ENCODE data around the gene PPP2R2C.

The PPP2R2C gene

GRCh38 chr4:6347511-6348045 is 124.8 kb downstream of the PPP2R2C start:
- H3K4me1 ChIP-seq = no peaks in the 10 kb centered on the region
- H3K4me3 ChIP-seq (ENCODE audit: low read depth, low read length) = no peak overlapping the region
- TF ChIP-seq, protein P1, sequence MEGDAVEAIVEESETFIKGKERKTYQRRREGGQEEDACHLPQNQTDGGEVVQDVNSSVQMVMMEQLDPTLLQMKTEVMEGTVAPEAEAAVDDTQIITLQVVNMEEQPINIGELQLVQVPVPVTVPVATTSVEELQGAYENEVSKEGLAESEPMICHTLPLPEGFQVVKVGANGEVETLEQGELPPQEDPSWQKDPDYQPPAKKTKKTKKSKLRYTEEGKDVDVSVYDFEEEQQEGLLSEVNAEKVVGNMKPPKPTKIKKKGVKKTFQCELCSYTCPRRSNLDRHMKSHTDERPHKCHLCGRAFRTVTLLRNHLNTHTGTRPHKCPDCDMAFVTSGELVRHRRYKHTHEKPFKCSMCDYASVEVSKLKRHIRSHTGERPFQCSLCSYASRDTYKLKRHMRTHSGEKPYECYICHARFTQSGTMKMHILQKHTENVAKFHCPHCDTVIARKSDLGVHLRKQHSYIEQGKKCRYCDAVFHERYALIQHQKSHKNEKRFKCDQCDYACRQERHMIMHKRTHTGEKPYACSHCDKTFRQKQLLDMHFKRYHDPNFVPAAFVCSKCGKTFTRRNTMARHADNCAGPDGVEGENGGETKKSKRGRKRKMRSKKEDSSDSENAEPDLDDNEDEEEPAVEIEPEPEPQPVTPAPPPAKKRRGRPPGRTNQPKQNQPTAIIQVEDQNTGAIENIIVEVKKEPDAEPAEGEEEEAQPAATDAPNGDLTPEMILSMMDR (IDR thresholded peaks at IDR 0.05) = no peak
- no peak overlapping the region for H3K9ac ChIP-seq
- H3K36me3 ChIP-seq (ENCODE audit: control insufficient read depth, insufficient read depth, low read length) = no peaks in the 10 kb centered on the region
- H3K27me3 ChIP-seq (ENCODE audit: control insufficient read depth, insufficient read depth, low read length) = no peaks in the 10 kb centered on the region
- no peak overlapping the region for H3K27ac ChIP-seq
- H3K9me3 ChIP-seq (ENCODE audit: control insufficient read depth, low read length) = no peaks in the 10 kb centered on the region
- H3K4me2 ChIP-seq (ENCODE audit: low read length) = no peak overlapping the region
- H3K79me2 ChIP-seq = no peaks in the 10 kb centered on the region
- H2AFZ ChIP-seq = no peak overlapping the region

- H3K4me1 ChIP-seq = no peaks in the 10 kb centered on the region
- no peak overlapping the region for H3K4me3 ChIP-seq (ENCODE audit: low read depth, low read length)
- no peaks in the 10 kb centered on the region for H3K27me3 ChIP-seq (ENCODE audit: control insufficient read depth, insufficient read depth, low read length)
- H2AFZ ChIP-seq = no peak overlapping the region
- H3K4me2 ChIP-seq (ENCODE audit: low read length) = no peak overlapping the region
- H3K36me3 ChIP-seq (ENCODE audit: control insufficient read depth, insufficient read depth, low read length) = no peaks in the 10 kb centered on the region
- TF ChIP-seq, protein P1 (IDR thresholded peaks at IDR 0.05) = no peak
- H3K9ac ChIP-seq = no peak overlapping the region
- no peak overlapping the region for H3K27ac ChIP-seq
- no peaks in the 10 kb centered on the region for H3K79me2 ChIP-seq
- no peaks in the 10 kb centered on the region for H3K9me3 ChIP-seq (ENCODE audit: control insufficient read depth, low read length)
Observed at GRCh38 chr4:6346373-6347110, 125.9 kb downstream of the PPP2R2C start.

DNA sequence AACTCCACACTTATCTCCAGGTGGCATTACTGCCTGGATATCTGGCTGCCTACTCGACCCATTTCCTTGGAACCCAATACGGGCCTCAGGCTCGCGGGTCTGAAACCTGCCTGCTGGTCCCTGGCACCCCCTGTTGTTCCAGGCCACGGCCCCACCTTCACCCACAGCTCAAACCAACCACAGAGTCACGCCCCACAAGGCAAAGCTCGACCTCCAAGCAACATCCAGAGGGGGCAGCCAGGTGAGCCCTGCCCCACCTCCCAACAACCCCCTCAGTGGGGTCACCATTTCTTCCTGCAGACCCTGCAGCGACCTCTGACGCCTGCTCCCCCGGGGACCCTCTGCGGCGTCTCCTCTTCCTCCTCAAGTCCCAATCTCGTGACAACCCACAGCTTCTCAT is 126.5 kb downstream of the PPP2R2C start:
- no peak overlapping the region for H3K4me2 ChIP-seq (ENCODE audit: low read length)
- TF ChIP-seq, protein P1 (IDR thresholded peaks at IDR 0.05) = no peak
- H3K27me3 ChIP-seq (ENCODE audit: control insufficient read depth, insufficient read depth, low read length) = no peaks in the 10 kb centered on the region
- no peak overlapping the region for H3K9ac ChIP-seq
- no peaks in the 10 kb centered on the region for H3K36me3 ChIP-seq (ENCODE audit: control insufficient read depth, insufficient read depth, low read length)
- H3K9me3 ChIP-seq (ENCODE audit: control insufficient read depth, low read length) = no peaks in the 10 kb centered on the region
- H3K27ac ChIP-seq = no peak overlapping the region
- H3K4me3 ChIP-seq (ENCODE audit: low read depth, low read length) = no peak overlapping the region
- no peaks in the 10 kb centered on the region for H3K4me1 ChIP-seq
- no peak overlapping the region for H2AFZ ChIP-seq
- no peaks in the 10 kb centered on the region for H3K79me2 ChIP-seq

GRCh38 chr4:6345096-6345830 is 127.2 kb downstream of the PPP2R2C start:
- TF ChIP-seq, protein P1 (IDR thresholded peaks at IDR 0.05) = no peak
- H3K9me3 ChIP-seq (ENCODE audit: control insufficient read depth, low read length) = no peaks in the 10 kb centered on the region
- H2AFZ ChIP-seq = no peak overlapping the region
- H3K27me3 ChIP-seq (ENCODE audit: control insufficient read depth, insufficient read depth, low read length) = no peaks in the 10 kb centered on the region
- H3K4me1 ChIP-seq = no peaks in the 10 kb centered on the region
- no peaks in the 10 kb centered on the region for H3K79me2 ChIP-seq
- no peak overlapping the region for H3K27ac ChIP-seq
- H3K9ac ChIP-seq = no peak overlapping the region
- no peak overlapping the region for H3K4me3 ChIP-seq (ENCODE audit: low read depth, low read length)
- no peak overlapping the region for H3K4me2 ChIP-seq (ENCODE audit: low read length)
- no peaks in the 10 kb centered on the region for H3K36me3 ChIP-seq (ENCODE audit: control insufficient read depth, insufficient read depth, low read length)

All from parathyroid adenoma (tissue), 2 donors.